Stomach (tissue), 9 donors: ENCODE results near the gene LYVE1. TPM values are rescaled to one million over a fixed set of nuclear protein-coding genes. Genes with fewer than 3 reads are reported as not detected.
"Not testable (repeated sequence)": the region's sequence is repeated elsewhere in the genome, so short reads cannot be mapped to it uniquely, and the experiment has no call there.

Experiments used
- DNase-seq, 2 donors: peaks; one replicate each; pipeline versions ENCODE4 v3.0.0 to v3.0.0-alpha.2; 2013 to 2019
- H3K27ac ChIP-seq, 5 donors: fragments of 200-600 bp in 4 of 5; sonication (generic) in 4 of 5; one replicate each; pipeline ENCODE4 v1.5.1; 2013 to 2019; ENCODE audit warnings: mild to moderate bottlenecking in 1 of 5, moderate library complexity in 1 of 5
- H3K27me3 ChIP-seq, 3 donors: fragments of 200-600 bp; sonication (generic); one replicate each; pipeline ENCODE4 v1.5.1; 2017 to 2019; ENCODE audit warnings: mixed run types in 1 of 3
- H3K36me3 ChIP-seq, 4 donors: fragments of 200-600 bp; sonication (generic); 1 replicate in 3 of 4; 2 replicates in 1 of 4; pipeline ENCODE4 v1.5.1; 2016 to 2019
- H3K4me1 ChIP-seq, 4 donors: fragments of 200-600 bp; sonication (generic); one replicate each; pipeline ENCODE4 v1.5.1; 2016 to 2019
- H3K4me3 ChIP-seq, 4 donors: fragments of 200-600 bp; sonication (generic) in 3 of 4; one replicate each; pipeline ENCODE4 v1.5.1; 2016 to 2019; ENCODE audit warnings: mild to moderate bottlenecking in 1 of 4
- H3K9me3 ChIP-seq, 4 donors: fragments of 200-600 bp; sonication (generic); one replicate each; pipeline ENCODE4 v1.5.1; 2016 to 2019
- EP300 ChIP-seq: sonication (generic); formaldehyde crosslinking; IDR thresholded peaks from one replicate; pipeline ENCODE4 v1.6.1; 2017; ENCODE audit warnings: antibody characterized with exemption
- POLR2A ChIP-seq, 4 donors: fragments of 450-650 bp; IDR thresholded peaks; one replicate each; pipeline ENCODE4 v1.6.1; 2016; ENCODE audit warnings: antibody characterized with exemption in 4 of 4, control low read depth in 2 of 4, mild to moderate bottlenecking in 1 of 4, moderate library complexity in 1 of 4
- POLR2AphosphoS5 ChIP-seq, 3 donors: sonication (generic); formaldehyde crosslinking; IDR thresholded peaks; one replicate each; pipeline ENCODE4 v1.6.1; 2016; ENCODE audit warnings: antibody characterized with exemption in 3 of 3
- WGBS, 5 donors: extraction: QIAGEN DNeasy Blood & Tissue Kit in 3 of 5; methylation state at CpG; one replicate each; pipeline versions ENCODE4 v1.1.5 to v1.1.7; 2013 to 2018; 5-methylcytosine and 5-hydroxymethylcytosine counted together
- intact Hi-C: fragments of 100-400 bp; cut with DNase I; formaldehyde crosslinking; loops from one replicate; pipeline ENCODE4 v1.15.1; 2023; ENCODE audit warnings: low total_unique reads
- polyA plus RNA-seq, 3 donors: library from polyadenylated mRNA; stranded (reverse); fragments of 200-250 nt; gene quantifications; one replicate each; pipeline ENCODE4 v1.2.3, GENCODE V29; 2013
- total RNA-seq, 5 donors: library from RNA; depleted of rRNA; stranded (reverse); fragments of >200 nt; gene quantifications; one replicate each; pipeline versions ENCODE4 v1.1.0 to v1.2.3, GENCODE V29; 2014 to 2016
- TF ChIP-seq, protein P1 (sequence below), 7 experiments: fragments of 450-650 bp in 4 of 7; fragments of 200-600 bp in 3 of 7; sonication (generic) in 3 of 7; IDR thresholded peaks; one replicate each; pipeline ENCODE4 v1.5.1; 2016 to 2019; ENCODE audit warnings: antibody characterized with exemption in 7 of 7, control low read depth in 2 of 7, mild to moderate bottlenecking in 1 of 7
- donor health status: healthy with polysubstance abuse.
- donor health status: Bipolar disorder and iron deficiency.
- donor health status: healthy.

LYVE1 gene
- total and polyA plus RNA-seq, 8 donors, result 5.2 to 149 (median 12.6) TPM

GRCh38 chr11:10598816-10599215 lies 30.4 kb upstream of the LYVE1 start:
- H3K27ac ChIP-seq, result peak overlapping the region in 4 of 5 donors; percentile 8 to 90 (median 84)
- intact Hi-C loops, result no loop called here

GRCh38 chr11:10597877-10598351 lies 29.4 kb upstream of the LYVE1 start:
- intact Hi-C loops, result no loop called here
- WGBS, 5 donors, result 70 to 89% (median 77%) methylated on average over 2 of the region's 2 CpGs
- Histone ChIP-seq H3K4me3 (no peak overlapping the region), H3K9me3 (no peaks in the 10 kb centered on the region), H3K27me3 (no peaks in the 10 kb centered on the region), H3K4me1 (peaks cover 0 to 55% (median 8%) of the 10 kb centered on the region in 4 donors), H3K36me3 (peaks cover 0 to 17% (median 2%) of the 10 kb centered on the region in 4 donors), H3K27ac (peak overlapping the region in 4 of 5 donors; percentile 22 to 90 (median 84))
- TF ChIP-seq, protein P1, sequence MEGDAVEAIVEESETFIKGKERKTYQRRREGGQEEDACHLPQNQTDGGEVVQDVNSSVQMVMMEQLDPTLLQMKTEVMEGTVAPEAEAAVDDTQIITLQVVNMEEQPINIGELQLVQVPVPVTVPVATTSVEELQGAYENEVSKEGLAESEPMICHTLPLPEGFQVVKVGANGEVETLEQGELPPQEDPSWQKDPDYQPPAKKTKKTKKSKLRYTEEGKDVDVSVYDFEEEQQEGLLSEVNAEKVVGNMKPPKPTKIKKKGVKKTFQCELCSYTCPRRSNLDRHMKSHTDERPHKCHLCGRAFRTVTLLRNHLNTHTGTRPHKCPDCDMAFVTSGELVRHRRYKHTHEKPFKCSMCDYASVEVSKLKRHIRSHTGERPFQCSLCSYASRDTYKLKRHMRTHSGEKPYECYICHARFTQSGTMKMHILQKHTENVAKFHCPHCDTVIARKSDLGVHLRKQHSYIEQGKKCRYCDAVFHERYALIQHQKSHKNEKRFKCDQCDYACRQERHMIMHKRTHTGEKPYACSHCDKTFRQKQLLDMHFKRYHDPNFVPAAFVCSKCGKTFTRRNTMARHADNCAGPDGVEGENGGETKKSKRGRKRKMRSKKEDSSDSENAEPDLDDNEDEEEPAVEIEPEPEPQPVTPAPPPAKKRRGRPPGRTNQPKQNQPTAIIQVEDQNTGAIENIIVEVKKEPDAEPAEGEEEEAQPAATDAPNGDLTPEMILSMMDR (IDR thresholded peaks at IDR 0.05), result no peak
- TF ChIP-seq POLR2A (IDR thresholded peaks at IDR 0.05) (no peak), POLR2AphosphoS5 (IDR thresholded peaks at IDR 0.05) (no peak), EP300 (no peak)
- DNase-seq, result no peak

More at GRCh38 chr11:10598816-10599215, 30.4 kb upstream of the LYVE1 start:
- WGBS, 5 donors, result 89 to 91% (median 90%) methylated on average over 6 of the region's 6 CpGs
- H3K36me3 ChIP-seq, result peaks cover 0 to 20% (median 6%) of the 10 kb centered on the region in 4 donors
- H3K4me3 ChIP-seq, result no peak overlapping the region
- peaks cover 0 to 57% (median 9%) of the 10 kb centered on the region in 4 donors for H3K4me1 ChIP-seq
- no peak for TF ChIP-seq EP300
- H3K9me3 ChIP-seq, result no peaks in the 10 kb centered on the region
- no peak for DNase-seq
- no peaks in the 10 kb centered on the region for H3K27me3 ChIP-seq

DNA sequence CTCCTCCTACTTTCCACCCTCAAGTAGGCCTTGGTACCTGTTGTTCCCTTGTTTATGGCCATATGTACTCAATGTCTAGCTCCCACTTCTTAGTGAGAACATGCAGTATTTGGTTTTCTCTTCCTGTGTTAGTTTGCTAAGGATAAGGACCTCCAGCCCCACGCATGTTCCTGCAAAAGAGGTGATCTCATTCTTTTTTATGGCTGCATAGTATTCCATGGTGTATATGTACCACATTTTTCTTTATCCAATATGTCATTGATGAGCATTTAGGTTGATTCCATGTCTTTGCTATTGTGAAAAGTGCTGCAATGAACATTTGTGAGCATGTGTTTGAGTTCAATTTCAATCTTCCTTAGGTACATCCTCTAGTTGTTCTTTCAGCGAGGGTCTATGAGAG lies 27.4 kb upstream of the LYVE1 start:
- H3K27ac ChIP-seq, intact Hi-C loops, DNase-seq, H3K4me3 ChIP-seq, H3K27me3 ChIP-seq, H3K9me3 ChIP-seq: not testable (repeated sequence)
- H3K4me1 ChIP-seq, result peaks cover 0 to 58% (median 7%) of the 10 kb centered on the region in 4 donors
- H3K36me3 ChIP-seq, result peaks cover 0 to 12% (median 3%) of the 10 kb centered on the region in 4 donors
- WGBS, 5 donors, result 86 to 94% (median 90%) methylated on average over 2 of the region's 2 CpGs

DNA sequence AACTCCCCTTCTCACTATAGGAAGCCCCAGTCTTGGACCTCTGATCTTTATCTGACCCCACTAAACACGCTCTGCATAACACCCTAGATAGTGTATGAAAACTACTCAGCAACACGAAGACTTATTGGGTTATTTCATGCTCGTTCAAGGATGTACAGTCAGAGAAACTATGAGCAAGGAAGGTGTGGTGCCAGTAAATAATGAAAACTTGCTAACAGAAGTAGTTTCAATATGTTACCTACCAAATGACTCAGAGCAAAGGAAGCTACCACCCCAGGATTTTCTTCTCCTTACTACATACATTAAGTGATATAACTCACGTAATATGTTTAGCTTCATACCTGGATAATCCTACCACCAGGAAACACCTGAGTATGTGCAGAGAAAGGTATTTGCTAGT lies 25.9 kb upstream of the LYVE1 start:
- Histone ChIP-seq H3K27me3 (no peaks in the 10 kb centered on the region), H3K4me3 (no peak overlapping the region), H3K4me1 (peaks cover 0 to 48% (median 3%) of the 10 kb centered on the region in 4 donors), H3K9me3 (no peaks in the 10 kb centered on the region), H3K36me3 (peaks cover 0 to 26% (median 10%) of the 10 kb centered on the region in 4 donors), H3K27ac (peak overlapping the region in 2 of 5 donors; percentile 19 to 70)
- 59 to 67% (median 63%) methylated on average over 4 of the region's 4 CpGs for WGBS, 5 donors
- TF ChIP-seq, protein P1 (IDR thresholded peaks at IDR 0.05), result no peak
- no peak for TF ChIP-seq POLR2AphosphoS5 (IDR thresholded peaks at IDR 0.05)
- no peak for TF ChIP-seq EP300
- TF ChIP-seq POLR2A (IDR thresholded peaks at IDR 0.05), result no peak
- intact Hi-C loops, result no loop called here
- no peak for DNase-seq

GRCh38 chr11:10592331-10592730 lies 23.9 kb upstream of the LYVE1 start:
- Histone ChIP-seq H3K4me1 (peaks cover 0 to 32% (median 0%) of the 10 kb centered on the region in 4 donors), H3K9me3 (no peaks in the 10 kb centered on the region), H3K27me3 (no peaks in the 10 kb centered on the region), H3K4me3 (no peak overlapping the region), H3K36me3 (peaks cover 0 to 30% (median 12%) of the 10 kb centered on the region in 4 donors), H3K27ac (peak overlapping the region in 4 of 5 donors; percentile 32 to 70 (median 66))
- peak in 1 of 3 donors; percentile 40 for TF ChIP-seq POLR2AphosphoS5 (IDR thresholded peaks at IDR 0.05)
- no peak for TF ChIP-seq POLR2A (IDR thresholded peaks at IDR 0.05)
- DNase-seq, result peak in 1 of 2 donors; percentile 33
- 28 to 45% (median 41%) methylated on average over 2 of the region's 2 CpGs for WGBS, 5 donors
- intact Hi-C loops, result no loop called here

- peaks cover 0 to 30% (median 12%) of the 10 kb centered on the region in 4 donors for H3K36me3 ChIP-seq
- no peaks in the 10 kb centered on the region for H3K27me3 ChIP-seq
- no peak overlapping the region for H3K4me3 ChIP-seq
- 57 to 66% (median 62%) methylated on average over 2 of the region's 2 CpGs for WGBS, 5 donors
- intact Hi-C loops, result no loop called here
- TF ChIP-seq EP300 (no peak), POLR2A (IDR thresholded peaks at IDR 0.05) (no peak), POLR2AphosphoS5 (IDR thresholded peaks at IDR 0.05) (no peak)
- TF ChIP-seq, protein P1 (IDR thresholded peaks at IDR 0.05), result no peak
- DNase-seq, result no peak
- peaks cover 0 to 33% (median 2%) of the 10 kb centered on the region in 4 donors for H3K4me1 ChIP-seq
- no peaks in the 10 kb centered on the region for H3K9me3 ChIP-seq
- H3K27ac ChIP-seq, result peak overlapping the region in 4 of 5 donors; percentile 32 to 70 (median 66)
Measured at GRCh38 chr11:10591741-10592140, 23.3 kb upstream of the LYVE1 start.
